AG09319 (cell line): Measurements from ENCODE around the gene OTOG.

Source experiments
- DNase-seq: peaks from one replicate; pipeline ENCODE4 v3.0.0-alpha.2; 2010; ENCODE audit warnings: low read depth; ENCODE audit errors: extremely low read depth
- CTCF ChIP-seq: IDR thresholded peaks from 2 replicates; pipeline ENCODE4 v1.5.1; 2011; ENCODE audit warnings: low read depth, mild to moderate bottlenecking, inconsistent platforms, low read length, moderate library complexity

OTOG gene

GRCh38 chr11:17581036-17581731 is 34.1 kb downstream of the OTOG start:
- TF ChIP-seq CTCF: no peak
- DNase-seq: no peak

GRCh38 chr11:17581732-17582053 is 34.6 kb downstream of the OTOG start:
- no peak for TF ChIP-seq CTCF

GRCh38 chr11:17585911-17586695 is 39.0 kb downstream of the OTOG start:
- DNase-seq: no peak
- no peak for TF ChIP-seq CTCF

More at GRCh38 chr11:17581732-17582053, 34.6 kb downstream of the OTOG start:
- DNase-seq: no peak

GRCh38 chr11:17588166-17588565 is 41.1 kb downstream of the OTOG start:
- no peak for DNase-seq
- no peak for TF ChIP-seq CTCF

- TF ChIP-seq CTCF: no peak
- DNase-seq: no peak
These were observed 41.7 kb downstream of the OTOG start for GRCh38 chr11:17588721-17589120.

- no peak for DNase-seq
- no peak for TF ChIP-seq CTCF
These were observed 43.4 kb downstream of the OTOG start for GRCh38 chr11:17590463-17590862.

GRCh38 chr11:17591293-17591692 is 44.2 kb downstream of the OTOG start:
- TF ChIP-seq CTCF: no peak
- DNase-seq: no peak
